Gastroesophageal sphincter (tissue), 3 donors: ENCODE data around the gene TEDC1.
A peak's percentile ranks its signal among the peaks of the same experiment; 100 is the strongest.

Experiments used
- POLR2A ChIP-seq, 2 donors: fragments of 450-650 bp; IDR thresholded peaks; one replicate each; pipeline ENCODE4 v1.6.1; 2017; ENCODE audit warnings: antibody characterized with exemption in 2 of 2, mild to moderate bottlenecking in 2 of 2, moderate library complexity in 1 of 2
- TF ChIP-seq, protein P1 (sequence below), 4 experiments: fragments of 200-600 bp in 2 of 4; fragments of 450-650 bp in 2 of 4; sonication (generic) in 1 of 4; IDR thresholded peaks; one replicate each; pipeline ENCODE4 v1.5.1; 2017 to 2019; ENCODE audit warnings: antibody characterized with exemption in 4 of 4, mild to moderate bottlenecking in 2 of 4, moderate library complexity in 2 of 4

DNA sequence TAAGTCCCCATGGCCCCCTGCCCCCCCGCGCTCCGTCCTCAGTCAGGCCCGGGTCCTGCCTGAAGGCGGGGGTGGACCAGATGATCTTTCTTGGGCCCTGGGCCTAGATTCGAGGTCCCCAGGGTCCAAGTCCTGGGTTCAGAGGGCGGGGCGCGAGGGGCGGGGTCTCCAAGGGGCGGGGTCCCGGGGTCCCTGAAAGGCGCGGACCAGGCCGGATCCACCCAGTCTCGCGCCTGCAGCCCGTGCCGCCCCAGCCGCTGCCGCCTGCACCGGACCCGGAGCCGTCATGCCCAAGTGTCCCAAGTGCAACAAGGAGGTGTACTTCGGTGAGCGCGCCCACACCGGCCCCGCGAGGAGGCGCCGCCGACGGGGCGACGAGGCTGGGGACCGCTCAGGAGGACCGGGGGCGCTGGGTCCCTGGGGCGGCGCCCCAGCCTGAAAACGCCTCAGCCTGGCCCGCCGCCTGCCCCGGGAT lies 4.0 kb upstream of the TEDC1 start:
- TF ChIP-seq, protein P1, sequence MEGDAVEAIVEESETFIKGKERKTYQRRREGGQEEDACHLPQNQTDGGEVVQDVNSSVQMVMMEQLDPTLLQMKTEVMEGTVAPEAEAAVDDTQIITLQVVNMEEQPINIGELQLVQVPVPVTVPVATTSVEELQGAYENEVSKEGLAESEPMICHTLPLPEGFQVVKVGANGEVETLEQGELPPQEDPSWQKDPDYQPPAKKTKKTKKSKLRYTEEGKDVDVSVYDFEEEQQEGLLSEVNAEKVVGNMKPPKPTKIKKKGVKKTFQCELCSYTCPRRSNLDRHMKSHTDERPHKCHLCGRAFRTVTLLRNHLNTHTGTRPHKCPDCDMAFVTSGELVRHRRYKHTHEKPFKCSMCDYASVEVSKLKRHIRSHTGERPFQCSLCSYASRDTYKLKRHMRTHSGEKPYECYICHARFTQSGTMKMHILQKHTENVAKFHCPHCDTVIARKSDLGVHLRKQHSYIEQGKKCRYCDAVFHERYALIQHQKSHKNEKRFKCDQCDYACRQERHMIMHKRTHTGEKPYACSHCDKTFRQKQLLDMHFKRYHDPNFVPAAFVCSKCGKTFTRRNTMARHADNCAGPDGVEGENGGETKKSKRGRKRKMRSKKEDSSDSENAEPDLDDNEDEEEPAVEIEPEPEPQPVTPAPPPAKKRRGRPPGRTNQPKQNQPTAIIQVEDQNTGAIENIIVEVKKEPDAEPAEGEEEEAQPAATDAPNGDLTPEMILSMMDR (IDR thresholded peaks at IDR 0.05) = no peak
- peak; percentile 53 to 69 for TF ChIP-seq POLR2A (IDR thresholded peaks at IDR 0.05)
